Measurements from ENCODE around the gene NME4.
A peak's percentile ranks its signal among the peaks of the same experiment; 100 is the strongest.

NME4 gene

GRCh38 chr16:368388-369158 lies 28.4 kb upstream of the NME4 start:
- peaks cover 66% of the 10 kb centered on the region for H3K36me3 ChIP-seq

GRCh38 chr16:369275-369865 lies 27.6 kb upstream of the NME4 start:
- peaks cover 16 to 20% of the 10 kb centered on the region in 2 experiments for H3K4me1 ChIP-seq (ENCODE audit: control insufficient read depth in 1 of 2, insufficient read depth in 1 of 2, low read depth in 1 of 2, low read length in 1 of 2)
- H3K4me3 ChIP-seq (ENCODE audit: low read depth in 1 of 2, low read length in 1 of 2): peak overlapping the region; percentile 34 to 63
- no peak for TF ChIP-seq CTCF (IDR thresholded peaks at IDR 0.05)
- peaks cover 74% of the 10 kb centered on the region for H3K36me3 ChIP-seq
- peaks cover 15% of the 10 kb centered on the region for H3K27me3 ChIP-seq
- H3K27ac ChIP-seq: no peak overlapping the region
- no peaks in the 10 kb centered on the region for H3K9me3 ChIP-seq

More at GRCh38 chr16:368388-369158, 28.4 kb upstream of the NME4 start:
- no peak overlapping the region for H3K4me3 ChIP-seq (ENCODE audit: low read depth in 1 of 2, low read length in 1 of 2)
- peaks cover 23% of the 10 kb centered on the region for H3K27me3 ChIP-seq
- H3K4me1 ChIP-seq (ENCODE audit: control insufficient read depth in 1 of 2, insufficient read depth in 1 of 2, low read depth in 1 of 2, low read length in 1 of 2): peaks cover 16 to 20% of the 10 kb centered on the region in 2 experiments
- no peaks in the 10 kb centered on the region for H3K9me3 ChIP-seq
- no peak for TF ChIP-seq CTCF (IDR thresholded peaks at IDR 0.05)
- no peak overlapping the region for H3K27ac ChIP-seq

- peaks cover 79% of the 10 kb centered on the region for H3K36me3 ChIP-seq
- H3K27me3 ChIP-seq: peaks cover 9% of the 10 kb centered on the region
- H3K9me3 ChIP-seq: no peaks in the 10 kb centered on the region
- H3K4me3 ChIP-seq (ENCODE audit: low read depth in 1 of 2, low read length in 1 of 2): peak overlapping the region; percentile 34 to 63
- TF ChIP-seq CTCF (IDR thresholded peaks at IDR 0.05): no peak
- peak overlapping the region; percentile 75 for H3K27ac ChIP-seq
- H3K4me1 ChIP-seq (ENCODE audit: control insufficient read depth in 1 of 2, insufficient read depth in 1 of 2, low read depth in 1 of 2, low read length in 1 of 2): peaks cover 16 to 20% of the 10 kb centered on the region in 2 experiments
Observed at GRCh38 chr16:369866-370436, 27.0 kb upstream of the NME4 start.

- Histone ChIP-seq H3K4me3 (ENCODE audit: low read depth in 1 of 2, low read length in 1 of 2) (peak within 1 kb of the TSS; percentile 46 to 63), H3K4me1 (ENCODE audit: control insufficient read depth in 1 of 2, insufficient read depth in 1 of 2, low read depth in 1 of 2, low read length in 1 of 2) (peaks cover 16 to 20% of the 10 kb centered on the region in 2 experiments), H3K9me3 (no peaks in the 10 kb centered on the region), H3K36me3 (peaks cover 84% of the 10 kb centered on the region), H3K27me3 (peaks cover 8% of the 10 kb centered on the region), H3K27ac (peak within 1 kb of the TSS; percentile 75)
- no peak for TF ChIP-seq CTCF (IDR thresholded peaks at IDR 0.05)
Observed at GRCh38 chr16:370443-370842, 26.6 kb upstream of the NME4 start, which contains the start of gene MRPL28. MRPL28 (minus strand) TSS chr16:370538; CDS start chr16:370218, 320 bp downstream.

- TF ChIP-seq CTCF (IDR thresholded peaks at IDR 0.05): no peak
- H3K36me3 ChIP-seq: peaks cover 89% of the 10 kb centered on the region
Observed at GRCh38 chr16:370979-371514, 26.0 kb upstream of the NME4 start.

More at GRCh38 chr16:370979-371514, 26.0 kb upstream of the NME4 start:
- Histone ChIP-seq H3K4me1 (ENCODE audit: control insufficient read depth in 1 of 2, insufficient read depth in 1 of 2, low read depth in 1 of 2, low read length in 1 of 2) (peaks cover 16 to 20% of the 10 kb centered on the region in 2 experiments), H3K27me3 (peaks cover 8% of the 10 kb centered on the region), H3K27ac (peak overlapping the region; percentile 75), H3K9me3 (no peaks in the 10 kb centered on the region), H3K4me3 (ENCODE audit: low read depth in 1 of 2, low read length in 1 of 2) (peak overlapping the region; percentile 46 to 63)

Data from neutrophil (primary cell).